ENCODE measurements around the gene ZCCHC2. TPM values are rescaled to one million over a fixed set of nuclear protein-coding genes. Genes with fewer than 3 reads are reported as not detected.

Gene ZCCHC2
- total RNA-seq, 2 donors from 2014 or later: 25.0 to 26.3 TPM

DNA sequence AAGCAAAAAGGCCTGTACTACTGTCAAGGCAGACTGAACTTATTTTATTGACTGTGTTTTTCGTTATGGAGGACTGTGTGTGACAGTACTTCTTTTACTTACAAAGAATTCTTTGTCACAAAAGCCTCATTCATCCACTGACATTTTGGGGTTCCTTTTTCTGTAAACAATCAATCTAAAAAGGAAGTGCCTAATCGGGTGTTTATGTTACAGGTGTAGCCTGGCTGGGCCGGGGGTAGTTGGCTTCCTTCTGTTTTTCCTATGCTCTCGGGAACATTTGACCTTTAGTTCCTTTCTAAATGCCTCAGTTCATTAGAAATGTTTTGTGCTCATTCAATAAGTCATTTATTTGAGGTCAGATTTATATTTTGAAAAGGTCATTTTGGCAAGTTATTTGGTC, 8.3 kb downstream of the ZCCHC2 start:
- intact Hi-C loops (cut with DNase I): no loop called here

DNA sequence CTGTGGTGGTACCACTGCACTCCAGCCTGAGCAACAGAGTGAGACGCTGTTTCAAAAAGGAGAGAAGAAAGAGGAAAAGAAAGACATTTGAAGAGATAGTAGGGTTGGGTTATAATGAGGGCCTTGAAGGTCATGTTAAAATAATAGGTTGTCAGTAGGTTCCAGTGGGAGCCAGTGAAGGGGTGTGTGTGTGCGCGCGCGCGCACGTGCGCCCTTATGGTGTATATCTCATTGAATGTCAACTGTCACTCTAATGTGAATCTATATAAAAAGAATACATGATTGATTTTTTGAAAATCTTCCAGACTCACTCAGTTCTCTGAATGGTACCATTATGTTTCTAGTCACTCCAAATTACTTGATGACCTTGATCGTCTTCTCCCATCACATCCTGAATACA, 9.1 kb downstream of the ZCCHC2 start:
- intact Hi-C loops (cut with DNase I): no loop called here
- no peak for DNase-seq (ENCODE audit: low spot score)

More for the DNA sequence above, 8.3 kb downstream of the ZCCHC2 start:
- no peak for DNase-seq (ENCODE audit: low spot score)

DNA sequence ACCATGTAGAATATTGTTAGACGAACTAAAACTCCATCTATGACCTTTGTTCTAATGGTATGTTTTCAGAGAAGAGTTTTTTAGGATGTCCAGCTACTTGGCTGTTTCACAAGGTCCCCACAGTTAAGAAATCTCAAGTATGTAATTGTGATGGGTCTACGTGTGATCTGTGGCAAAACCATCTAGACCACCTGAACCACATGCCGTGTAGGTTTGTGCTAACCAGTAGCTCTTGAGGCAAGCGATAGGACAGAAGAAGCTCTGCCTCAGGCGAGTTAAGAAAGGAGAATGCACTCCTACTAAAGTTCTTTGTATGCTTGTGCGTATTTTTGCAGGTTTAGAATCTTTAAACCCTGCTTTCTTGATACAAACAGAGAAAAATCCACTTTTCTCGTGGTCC, 13.2 kb downstream of the ZCCHC2 start:
- no peak for DNase-seq (ENCODE audit: low spot score)
- intact Hi-C loops (cut with DNase I): no loop called here

DNA sequence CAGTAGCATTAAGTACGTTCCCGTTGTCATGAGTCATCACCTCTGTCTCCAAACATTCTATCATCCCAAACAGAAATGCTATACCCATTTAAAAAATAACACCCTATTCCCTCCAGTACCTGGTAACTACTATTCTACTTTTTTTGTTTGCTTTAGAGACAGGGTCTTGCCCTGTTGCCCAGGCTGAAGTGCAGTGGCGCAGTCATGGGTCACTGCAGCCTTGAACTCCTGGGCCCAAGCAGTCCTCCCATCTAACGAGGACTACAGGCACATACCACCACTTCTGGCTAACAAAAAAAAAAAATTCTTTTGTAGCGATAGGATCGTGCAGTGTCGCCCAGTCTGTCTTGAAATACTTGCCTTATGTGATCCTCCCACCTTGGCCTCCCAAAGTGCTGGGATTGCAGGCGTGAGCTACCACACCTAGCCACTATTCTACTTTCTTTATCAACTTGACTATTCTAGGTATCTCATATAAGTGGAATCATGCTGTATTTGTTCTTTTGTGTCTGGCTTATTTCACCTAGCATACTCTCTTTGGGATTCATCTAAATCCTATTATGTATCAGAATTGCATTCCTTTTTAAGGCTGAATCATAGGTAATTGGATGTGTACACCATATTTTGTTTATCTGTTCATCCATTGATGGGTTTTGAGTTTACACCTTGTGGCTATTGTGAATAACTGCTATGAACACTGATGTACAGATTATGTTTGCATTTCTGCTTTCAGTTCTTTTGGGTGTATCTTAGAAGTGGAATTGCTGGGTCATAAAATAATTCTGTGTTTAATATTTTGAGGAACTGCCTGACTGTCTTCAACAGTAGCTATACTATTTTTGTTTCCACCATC, 14.4 kb downstream of the ZCCHC2 start:
- intact Hi-C loops (cut with DNase I): no loop called here

DNA sequence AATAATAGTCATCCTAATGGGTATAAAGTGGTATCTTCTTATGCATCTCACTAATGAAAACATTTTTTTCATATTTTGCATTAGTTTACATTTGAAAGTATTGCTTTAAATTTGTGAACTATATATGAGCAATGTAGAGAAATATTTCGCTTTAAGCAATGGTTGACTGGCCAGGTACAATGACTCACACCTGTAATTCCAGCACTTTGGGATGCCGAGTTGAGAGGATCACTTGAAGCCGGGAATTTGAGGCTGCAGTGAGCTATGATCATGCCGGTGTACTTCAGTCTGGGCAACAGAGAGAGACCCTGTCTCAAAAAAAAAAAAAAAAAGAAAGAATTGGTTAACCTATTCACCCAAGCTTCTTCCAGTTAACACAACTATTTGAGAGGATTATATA, 15.1 kb downstream of the ZCCHC2 start:
- intact Hi-C loops (cut with DNase I): no loop called here
- DNase-seq (ENCODE audit: low spot score): no peak

More for the DNA sequence above, 14.4 kb downstream of the ZCCHC2 start:
- no peak for DNase-seq (ENCODE audit: low spot score)

DNA sequence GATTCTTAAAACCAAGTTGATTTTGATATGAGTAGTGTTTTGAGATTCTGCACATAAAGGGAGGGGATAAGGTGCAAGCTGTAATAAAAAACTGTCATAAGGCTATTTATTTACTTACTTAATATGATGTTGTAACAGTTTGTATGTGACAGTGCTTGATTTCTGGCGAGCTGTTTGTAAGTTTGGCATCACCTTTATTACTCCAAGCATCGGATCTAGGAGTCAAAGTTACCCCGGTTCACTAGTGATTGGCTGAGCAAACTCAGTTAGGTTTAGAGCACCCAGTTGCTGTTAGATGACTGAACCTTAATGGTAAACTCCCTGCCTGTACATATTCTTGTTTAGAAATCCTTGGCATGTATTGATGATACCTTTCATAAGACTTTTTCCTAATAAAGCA, 16.1 kb downstream of the ZCCHC2 start:
- DNase-seq (ENCODE audit: low spot score): no peak
- intact Hi-C loops (cut with DNase I): no loop called here

DNA sequence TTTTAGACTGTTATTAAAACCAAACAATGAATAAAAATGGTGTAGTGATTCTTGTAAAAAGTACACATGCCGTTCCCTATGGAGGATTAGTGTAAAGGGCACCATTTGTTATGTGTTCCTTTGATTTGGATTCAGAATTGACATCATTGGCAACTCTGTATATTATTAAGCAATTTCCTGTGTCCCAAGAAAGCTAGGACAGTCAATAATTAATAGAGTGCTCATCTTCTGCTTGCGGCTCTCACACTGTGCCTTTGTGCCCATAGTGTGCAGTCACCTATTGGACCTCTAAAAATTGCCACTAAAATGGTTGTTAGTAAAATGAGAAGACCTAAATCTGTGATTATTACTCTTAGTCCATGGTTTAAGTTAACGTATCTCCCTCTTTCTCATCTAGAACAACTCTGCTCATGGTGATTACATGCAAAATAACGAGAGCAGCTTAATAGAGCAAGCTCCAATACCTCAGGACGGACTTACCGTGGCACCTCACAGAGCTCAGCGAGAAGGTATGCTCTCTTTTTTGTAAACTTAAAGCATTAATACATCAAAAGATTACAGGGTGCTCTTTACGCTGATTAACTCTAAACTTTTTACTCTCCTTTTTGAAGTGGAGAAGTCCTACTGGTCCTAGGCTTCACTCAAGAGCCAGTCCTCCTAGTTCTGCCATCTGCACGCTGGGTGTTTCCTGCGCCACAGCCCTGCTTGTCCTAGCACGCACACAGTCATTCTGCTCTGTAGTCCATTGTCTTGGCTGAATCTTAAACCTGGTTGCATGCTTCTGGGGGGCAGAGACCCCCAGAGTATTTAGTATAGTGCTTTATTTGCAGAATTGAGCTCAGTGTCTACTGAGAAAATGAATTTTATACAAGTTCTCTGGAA, 16.7 kb downstream of the ZCCHC2 start:
- intact Hi-C loops (cut with DNase I): no loop called here
- DNase-seq (ENCODE audit: low spot score): no peak

DNA sequence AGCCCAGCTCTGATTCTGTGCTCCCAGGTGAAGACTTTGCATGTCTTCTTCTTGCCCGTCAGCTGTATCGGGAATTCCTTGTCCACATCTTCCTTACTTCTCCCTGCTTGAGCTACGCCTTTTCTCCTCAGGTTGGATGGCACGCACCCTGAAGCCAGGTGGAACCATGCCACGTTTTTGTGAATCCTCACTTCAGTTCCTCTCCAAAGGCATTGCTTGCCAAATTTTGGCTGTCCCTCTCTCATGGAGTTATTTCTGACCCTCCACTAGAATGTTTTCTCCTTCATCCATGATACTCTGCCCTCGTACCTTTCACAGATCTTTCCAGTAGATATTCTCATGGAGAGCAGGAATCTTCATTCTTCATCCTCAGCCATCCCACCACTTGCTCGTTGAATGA, 20.2 kb downstream of the ZCCHC2 start:
- intact Hi-C loops (cut with DNase I): no loop called here
- no peak for DNase-seq (ENCODE audit: low spot score)

DNA sequence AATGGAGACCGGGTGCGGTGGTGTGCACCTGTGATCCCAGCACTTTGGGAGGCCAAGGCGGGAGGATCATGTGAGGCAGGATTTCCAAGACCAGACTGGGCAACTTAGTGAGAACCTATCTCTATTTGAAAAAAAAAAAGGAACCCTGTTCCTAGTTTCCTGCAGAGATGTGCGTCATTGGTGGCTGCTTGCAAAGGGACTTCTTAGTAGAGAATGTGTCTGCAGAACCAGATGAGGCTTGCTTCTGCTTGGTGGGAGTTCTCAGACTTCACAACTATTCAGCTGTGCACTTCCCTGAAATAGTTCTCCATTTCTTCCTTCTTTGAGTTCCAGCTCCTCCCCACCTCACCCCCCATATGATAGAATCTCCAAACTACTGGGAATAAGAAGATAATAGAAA, 22.3 kb downstream of the ZCCHC2 start:
- intact Hi-C loops (cut with DNase I): no loop called here
- DNase-seq (ENCODE audit: low spot score): no peak

DNA sequence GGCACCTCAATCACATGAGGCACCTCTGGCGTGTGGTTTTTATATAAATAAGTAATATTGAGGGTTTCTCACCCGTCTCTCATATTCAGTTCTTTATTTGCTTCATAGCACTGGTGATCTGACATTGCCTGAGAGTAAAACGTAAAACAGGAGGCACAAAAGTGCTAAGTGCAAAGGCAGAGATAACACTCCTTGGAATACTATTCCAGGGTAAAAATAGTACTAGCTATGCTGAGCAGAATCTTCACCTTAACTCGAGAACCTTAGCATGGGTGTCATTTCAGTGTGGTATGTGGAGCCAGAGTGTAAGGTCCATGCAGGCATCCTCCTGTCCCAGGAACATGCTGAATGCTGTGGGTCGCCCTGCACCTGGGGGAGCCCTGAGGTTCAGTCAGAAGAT, 26.9 kb downstream of the ZCCHC2 start:
- intact Hi-C loops (cut with DNase I): no loop called here
- no peak for DNase-seq (ENCODE audit: low spot score)

DNA sequence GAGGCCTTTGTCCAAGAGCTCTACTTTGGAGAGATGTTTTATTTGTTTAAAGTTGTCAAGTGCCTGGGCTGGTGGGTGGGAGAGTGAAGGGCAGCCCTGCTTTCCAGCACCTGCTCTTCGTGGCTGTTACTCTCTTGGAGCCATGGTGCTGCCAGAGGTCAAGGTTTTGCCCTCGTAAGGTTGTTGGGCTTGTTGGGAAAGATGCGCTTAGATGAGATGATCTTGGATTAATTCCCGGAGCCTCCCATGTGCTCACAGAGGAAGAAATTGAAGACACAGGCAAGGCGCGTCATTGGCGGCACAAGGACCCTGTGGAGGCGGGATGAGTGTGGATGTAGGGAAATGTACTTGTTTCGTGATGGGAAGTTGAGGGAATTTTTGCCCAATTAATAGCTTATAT, 27.9 kb downstream of the ZCCHC2 start:
- intact Hi-C loops (cut with DNase I): no loop called here
- no peak for DNase-seq (ENCODE audit: low spot score)

DNA sequence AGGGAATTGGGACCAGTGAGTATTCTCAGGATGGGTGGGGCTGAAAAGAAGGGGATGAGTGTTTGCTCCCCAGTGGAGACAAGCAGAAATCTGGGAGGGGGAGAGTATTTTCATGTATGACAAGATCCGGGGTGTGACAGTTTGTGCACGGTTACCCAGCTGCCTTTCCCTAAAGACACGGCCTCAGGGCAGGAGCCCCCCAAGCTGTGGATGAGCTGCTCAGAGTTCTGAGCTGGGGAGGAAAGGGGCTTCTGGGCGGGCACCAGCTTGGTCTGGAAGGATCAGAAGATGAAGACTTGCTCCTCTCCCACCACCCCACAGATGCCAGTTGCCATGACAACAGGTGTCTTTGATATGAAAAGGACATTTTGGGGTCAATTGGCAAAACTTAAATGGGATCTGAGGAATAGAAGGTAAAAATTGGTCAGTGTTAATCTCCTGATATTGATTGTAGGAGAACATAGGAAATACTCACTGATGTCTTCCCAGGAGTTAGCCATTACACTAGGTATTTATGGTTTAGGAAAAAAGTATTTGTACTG, 29.2 kb downstream of the ZCCHC2 start:
- no peak for DNase-seq (ENCODE audit: low spot score)

DNA sequence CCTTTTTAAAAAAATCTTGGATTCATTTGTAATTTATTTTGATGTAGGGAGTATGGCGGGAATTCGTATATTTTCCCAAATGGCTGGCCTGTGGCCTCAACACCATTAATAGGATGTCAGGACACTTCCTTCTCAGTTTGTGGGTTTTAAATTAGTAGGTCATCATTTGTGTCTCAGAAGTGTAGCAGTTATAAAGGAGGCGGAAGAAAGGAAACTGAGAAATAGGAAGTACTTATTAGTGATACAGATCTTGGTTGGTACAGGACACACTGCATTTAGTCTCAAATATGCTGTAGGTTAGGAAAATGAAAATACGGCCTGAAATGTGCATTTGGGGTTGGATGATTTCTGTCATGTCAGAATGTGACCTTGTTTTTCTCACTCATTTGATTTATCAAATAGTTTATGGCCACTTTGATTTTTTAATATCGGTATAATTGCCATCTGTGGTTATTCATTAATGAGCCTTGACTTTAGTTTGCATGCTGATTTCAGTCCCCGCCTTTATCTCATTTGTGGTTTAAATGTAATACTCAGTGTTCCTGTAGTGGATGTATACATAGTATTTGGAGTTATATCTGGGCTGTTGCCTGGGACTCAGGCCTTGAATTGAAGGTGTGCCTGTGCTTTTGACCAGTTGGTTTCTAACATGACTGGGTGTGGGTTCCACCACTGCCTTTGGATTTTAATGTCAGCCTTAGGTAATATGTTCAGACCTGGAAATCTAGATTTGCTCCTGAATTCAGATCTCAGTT, 31.4 kb downstream of the ZCCHC2 start:
- intact Hi-C loops (cut with DNase I): no loop called here
- no peak for DNase-seq (ENCODE audit: low spot score)

More for the DNA sequence above, 29.2 kb downstream of the ZCCHC2 start:
- intact Hi-C loops (cut with DNase I): no loop called here

DNA sequence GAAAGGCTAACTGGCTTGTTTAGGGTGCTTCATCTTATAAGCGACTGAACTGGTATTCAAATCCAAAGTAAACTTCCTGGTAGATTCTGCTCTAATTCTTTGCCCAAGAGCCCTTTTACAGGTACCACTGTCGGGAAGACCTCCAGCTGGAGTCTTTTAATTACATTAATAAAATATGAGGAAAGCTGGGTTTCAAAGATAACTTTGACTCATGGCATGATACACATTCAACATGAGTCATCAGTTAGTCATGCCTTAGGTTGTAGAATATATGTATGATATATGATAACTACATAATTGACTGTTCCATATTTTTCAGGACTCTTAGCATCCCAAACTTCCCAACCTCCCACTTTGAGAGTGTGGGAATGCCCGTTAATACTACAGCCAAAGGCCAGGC, 32.3 kb downstream of the ZCCHC2 start:
- intact Hi-C loops (cut with DNase I): no loop called here
- no peak for DNase-seq (ENCODE audit: low spot score)

DNA sequence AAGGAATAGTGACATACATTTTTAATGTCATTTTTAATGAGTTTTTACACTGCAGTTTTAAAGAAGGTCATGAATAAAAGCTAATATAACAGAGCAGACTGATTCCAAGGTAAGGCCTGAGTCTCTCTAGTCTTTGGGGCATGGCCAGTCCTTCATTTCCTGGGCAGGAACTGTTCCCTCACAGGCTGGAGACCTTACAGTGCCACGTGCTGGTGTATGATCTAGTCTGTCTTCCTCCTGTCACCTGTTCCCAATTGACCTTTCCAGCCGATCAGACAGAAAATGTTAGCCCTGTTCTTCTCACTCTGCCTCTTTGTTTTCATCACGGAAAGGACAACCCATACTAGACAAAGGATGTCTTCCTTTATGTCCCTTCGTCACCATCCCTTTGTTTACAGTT, 33.6 kb downstream of the ZCCHC2 start:
- no peak for DNase-seq (ENCODE audit: low spot score)
- intact Hi-C loops (cut with DNase I): no loop called here

DNA sequence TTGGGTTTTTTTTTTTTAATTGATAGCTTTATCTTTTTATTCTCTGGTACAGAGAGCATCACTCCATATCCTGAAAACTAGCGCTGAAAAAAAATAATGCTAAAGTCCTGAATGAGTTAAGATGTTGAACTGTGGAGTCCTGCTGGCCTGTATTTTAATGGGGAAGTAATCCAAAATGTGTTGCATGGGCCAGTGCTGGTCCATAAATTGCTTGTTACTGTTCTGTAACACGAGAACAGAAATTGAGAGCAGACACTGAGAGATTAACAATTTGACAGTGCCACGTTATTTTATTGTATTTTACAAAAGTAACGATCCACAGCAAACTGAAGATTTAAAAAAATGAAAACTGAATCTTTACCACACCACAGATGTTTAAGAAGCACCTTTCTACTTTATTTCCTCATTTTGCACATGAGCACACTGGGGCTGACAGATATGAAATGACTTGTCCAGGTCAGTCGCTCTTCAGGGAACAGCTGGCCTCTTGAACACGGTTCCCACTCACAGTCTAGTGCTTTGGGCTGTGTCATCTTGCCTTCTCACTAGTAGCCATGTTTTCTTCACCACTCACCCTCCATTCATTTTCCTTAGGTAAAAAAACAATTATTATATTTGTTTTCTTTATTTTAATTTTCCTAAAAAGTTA, 35.3 kb downstream of the ZCCHC2 start:
- intact Hi-C loops (cut with DNase I): no loop called here

DNA sequence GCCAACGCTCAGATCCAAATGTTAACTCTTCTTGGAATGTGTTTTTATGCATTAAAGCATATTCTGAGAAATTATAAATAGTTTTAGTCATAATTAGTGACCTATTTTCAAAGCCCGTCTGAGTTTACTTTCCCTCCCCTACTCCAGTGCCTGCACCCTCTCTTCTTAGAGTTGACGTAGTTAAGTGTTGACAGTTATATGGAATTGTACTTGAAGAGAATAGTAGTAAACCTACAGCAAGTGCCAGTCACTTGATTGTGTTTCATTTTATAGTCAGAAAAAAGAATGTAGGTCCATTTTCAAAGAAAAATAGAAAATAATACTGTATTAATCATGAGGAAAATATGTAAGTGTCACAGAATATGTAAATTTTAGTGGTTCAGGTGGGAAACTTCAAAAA, 41.2 kb downstream of the ZCCHC2 start:
- DNase-seq (ENCODE audit: low spot score): no peak
- intact Hi-C loops (cut with DNase I): no loop called here

More for the DNA sequence above, 35.3 kb downstream of the ZCCHC2 start:
- DNase-seq (ENCODE audit: low spot score): no peak

DNA sequence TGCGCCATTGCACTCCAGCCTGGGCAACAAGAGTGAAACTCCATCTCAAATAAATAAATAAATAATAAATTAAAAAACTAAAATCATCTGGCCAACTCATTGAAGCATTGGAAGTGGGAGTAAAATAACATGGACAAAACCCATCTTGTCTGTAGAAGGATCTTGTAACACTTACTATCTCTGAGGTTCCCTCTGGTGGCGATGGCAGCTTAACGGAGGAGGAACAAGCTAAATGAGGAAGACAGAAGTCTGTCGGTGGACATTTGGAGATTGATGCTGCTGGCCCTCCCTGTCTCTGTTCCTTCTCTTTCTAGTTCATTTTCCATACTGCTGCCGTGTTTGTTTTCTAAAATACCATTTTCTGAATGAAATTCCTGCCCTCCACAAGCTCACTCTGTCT, 43.4 kb downstream of the ZCCHC2 start:
- DNase-seq (ENCODE audit: low spot score): no peak
- intact Hi-C loops (cut with DNase I): no loop called here

DNA sequence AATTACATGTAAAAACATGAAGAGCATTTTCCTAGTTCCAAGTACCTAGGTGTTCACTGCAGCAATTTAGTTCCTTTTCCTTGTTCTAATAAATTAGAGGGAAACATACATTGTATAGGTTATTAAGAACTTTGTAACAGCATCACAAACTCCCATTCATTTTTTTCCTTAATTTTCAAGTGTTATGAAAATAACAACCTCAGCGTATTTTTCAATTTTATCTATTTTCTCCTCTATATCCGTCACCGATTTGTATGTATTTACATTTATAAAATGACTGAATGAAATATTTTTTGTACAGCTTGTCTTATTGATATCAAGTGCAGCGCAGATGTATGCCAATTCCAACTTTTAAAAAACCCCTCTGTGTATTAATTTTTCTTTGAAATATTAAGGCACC, 44.0 kb downstream of the ZCCHC2 start:
- DNase-seq (ENCODE audit: low spot score): no peak
- intact Hi-C loops (cut with DNase I): no loop called here

Measured in posterior vena cava (tissue), 2 donors.